MM.1S (cell line): ENCODE results near the gene HOXA13.

Experiments
- DNase-seq: peaks from one replicate; pipeline ENCODE4 v3.0.0-alpha.2; 2015
- H2AFZ ChIP-seq: fragments of 300-600 bp; sonication (generic); 2 replicates; pipeline ENCODE4 v1.6.0; 2016; ENCODE audit warnings: antibody characterized with exemption, low read length
- H3F3A ChIP-seq: fragments of 300-600 bp; sonication (generic); 2 replicates; pipeline ENCODE4 v1.6.1; 2016; ENCODE audit warnings: mild to moderate bottlenecking, antibody characterized with exemption, low read length, moderate library complexity, mixed read lengths; ENCODE audit not compliant: insufficient read depth
- H3K27ac ChIP-seq: fragments of 300-600 bp; sonication (generic); 2 replicates; pipeline ENCODE4 v1.5.1; 2016; ENCODE audit warnings: mild to moderate bottlenecking, low read length
- H3K27me3 ChIP-seq: fragments of 300-600 bp; sonication (generic); replicated peaks from 2 replicates; pipeline ENCODE4 v1.6.0; 2016; ENCODE audit warnings: low read length; ENCODE audit not compliant: insufficient read depth
- H3K36me3 ChIP-seq: fragments of 300-600 bp; sonication (generic); replicated peaks from 2 replicates; pipeline ENCODE4 v1.6.1; 2016; ENCODE audit warnings: mild to moderate bottlenecking, low read length, mixed read lengths; ENCODE audit not compliant: insufficient read depth
- H3K4me1 ChIP-seq: fragments of 300-600 bp; sonication (generic); 2 replicates; pipeline ENCODE4 v1.6.1; 2016; ENCODE audit warnings: low read length, mixed read lengths
- H3K4me2 ChIP-seq: fragments of 300-600 bp; sonication (generic); 2 replicates; pipeline ENCODE4 v1.6.0; 2016; ENCODE audit warnings: low read depth, low read length
- H3K4me3 ChIP-seq: fragments of 300-600 bp; sonication (generic); 2 replicates; pipeline ENCODE4 v1.5.1; 2016; ENCODE audit warnings: low read length, mixed read lengths
- H3K79me2 ChIP-seq: fragments of 300-600 bp; sonication (generic); 2 replicates; pipeline ENCODE4 v1.6.1; 2016; ENCODE audit warnings: mixed run types, low read length, mixed read lengths
- H3K9ac ChIP-seq: fragments of 300-600 bp; sonication (generic); 2 replicates; pipeline ENCODE4 v1.6.1; 2016; ENCODE audit warnings: low read length, mixed read lengths
- H3K9me2 ChIP-seq: fragments of 300-600 bp; sonication (generic); replicated peaks from 2 replicates; pipeline ENCODE4 v1.6.1; 2016; ENCODE audit warnings: mild to moderate bottlenecking, low read length, mixed read lengths; ENCODE audit not compliant: insufficient read depth
- H3K9me3 ChIP-seq: fragments of 300-600 bp; sonication (generic); replicated peaks from 2 replicates; pipeline ENCODE4 v1.6.1; 2016; ENCODE audit warnings: mild to moderate bottlenecking, low read length, mixed read lengths; ENCODE audit not compliant: insufficient read depth
- H4K20me1 ChIP-seq: fragments of 300-600 bp; sonication (generic); 2 replicates; pipeline ENCODE4 v1.6.1; 2016; ENCODE audit warnings: mild to moderate bottlenecking, low read length, moderate library complexity, mixed read lengths; ENCODE audit not compliant: insufficient read depth
- CTCF ChIP-seq: fragments of 300-600 bp; sonication (generic); IDR thresholded peaks from 2 replicates; pipeline ENCODE4 v1.5.1; 2016; ENCODE audit warnings: antibody characterized with exemption, low read length, mixed read lengths
- EZH2 ChIP-seq: fragments of 300-600 bp; sonication (generic); optimal IDR thresholded peaks from 2 replicates; pipeline ENCODE3; 2017; ENCODE audit warnings: low read depth, mild to moderate bottlenecking, antibody characterized with exemption, low read length, mixed read lengths
- EZH2phosphoT487 ChIP-seq: fragments of 300-600 bp; sonication (generic); IDR thresholded peaks from 2 replicates; pipeline ENCODE4 v1.6.1; 2018; ENCODE audit warnings: antibody characterized with exemption, low read length

The HOXA13 gene

GRCh38 chr7:27153526-27153925 is 46.4 kb downstream of the HOXA13 start:
- no peak overlapping the region for H3K4me2 ChIP-seq
- no peaks in the 10 kb centered on the region for H3F3A ChIP-seq
- peaks cover 87% of the 10 kb centered on the region for H3K27me3 ChIP-seq
- H3K9me3 ChIP-seq: no peaks in the 10 kb centered on the region
- H2AFZ ChIP-seq: no peak overlapping the region
- H3K36me3 ChIP-seq: no peaks in the 10 kb centered on the region
- TF ChIP-seq EZH2: no peak
- TF ChIP-seq EZH2phosphoT487: no peak
- TF ChIP-seq CTCF: no peak
- no peak for DNase-seq
- no peaks in the 10 kb centered on the region for H3K79me2 ChIP-seq
- no peak overlapping the region for H3K9ac ChIP-seq
- H4K20me1 ChIP-seq: no peaks in the 10 kb centered on the region
- no peak overlapping the region for H3K27ac ChIP-seq
- H3K9me2 ChIP-seq: no peaks in the 10 kb centered on the region
- H3K4me1 ChIP-seq: peaks cover 7% of the 10 kb centered on the region; the same call in 1 of the 2 replicates
- no peak overlapping the region for H3K4me3 ChIP-seq

GRCh38 chr7:27152816-27153442 is 47.0 kb downstream of the HOXA13 start:
- Histone ChIP-seq H3K9me2 (no peaks in the 10 kb centered on the region), H3K9ac (no peak overlapping the region), H3K27ac (no peak overlapping the region), H3K9me3 (no peaks in the 10 kb centered on the region), H3K27me3 (peaks cover 87% of the 10 kb centered on the region), H3K36me3 (no peaks in the 10 kb centered on the region), H3K4me2 (peak overlapping the region; percentile 96; the same call in 1 of the 2 replicates), H3K4me1 (peaks cover 7% of the 10 kb centered on the region; the same call in 1 of the 2 replicates), H2AFZ (no peak overlapping the region), H3F3A (no peaks in the 10 kb centered on the region), H3K4me3 (no peak overlapping the region), H4K20me1 (no peaks in the 10 kb centered on the region), H3K79me2 (no peaks in the 10 kb centered on the region)
- no peak for DNase-seq
- no peak for TF ChIP-seq EZH2
- no peak for TF ChIP-seq CTCF
- TF ChIP-seq EZH2phosphoT487: no peak

GRCh38 chr7:27151931-27152815 is 47.7 kb downstream of the HOXA13 start, which contains the start of gene HOXA3:
Gene HOXA3 (minus strand): TSS chr7:27152583. CDS start chr7:27110640, 41,943 bp downstream.
- Histone ChIP-seq H3K27me3 (peaks cover 85% of the 10 kb centered on the region), H3F3A (no peaks in the 10 kb centered on the region), H3K36me3 (no peaks in the 10 kb centered on the region), H3K79me2 (no peaks in the 10 kb centered on the region), H3K9me3 (no peaks in the 10 kb centered on the region), H3K4me3 (peak within 1 kb of the TSS; percentile 61), H3K9ac (no peak within 1 kb of the TSS), H3K4me1 (peaks cover 7% of the 10 kb centered on the region; the same call in 1 of the 2 replicates), H3K9me2 (no peaks in the 10 kb centered on the region), H2AFZ (peak within 1 kb of the TSS; percentile 39; the same call in 1 of the 2 replicates), H3K4me2 (peak within 1 kb of the TSS; percentile 96), H3K27ac (no peak within 1 kb of the TSS), H4K20me1 (no peaks in the 10 kb centered on the region)
- TF ChIP-seq CTCF: no peak
- peak; percentile 34 for TF ChIP-seq EZH2
- no peak for DNase-seq
